NCI-H2171 (cell line): ENCODE data around the gene IFNL2.
"Not testable (repeated sequence)": the region's sequence is repeated elsewhere in the genome, so short reads cannot be mapped to it uniquely, and the experiment has no call there.

Experiments
- DNase-seq: peaks from one replicate; lab custom pipeline; 2025; lab: John Stamatoyannopoulos, UW

Gene IFNL2

GRCh38 chr19:39253374-39254149 is 14.6 kb upstream of the IFNL2 start:
- no peak for DNase-seq

- no peak for DNase-seq
Observed at GRCh38 chr19:39254531-39255345, 13.5 kb upstream of the IFNL2 start.

- no peak for DNase-seq
Observed at GRCh38 chr19:39257227-39257626, 11.0 kb upstream of the IFNL2 start.

GRCh38 chr19:39261704-39262103 is 6.5 kb upstream of the IFNL2 start:
- no peak for DNase-seq

GRCh38 chr19:39262496-39262895 is 5.7 kb upstream of the IFNL2 start:
- no peak for DNase-seq

GRCh38 chr19:39263912-39264305 is 4.3 kb upstream of the IFNL2 start:
- no peak for DNase-seq

GRCh38 chr19:39264306-39265290 is 3.6 kb upstream of the IFNL2 start:
- DNase-seq: no peak

- DNase-seq: no peak
Observed at GRCh38 chr19:39265321-39265916, 2.8 kb upstream of the IFNL2 start.

GRCh38 chr19:39268531-39269223 is 481 bp downstream of the IFNL2 start:
- DNase-seq: not testable (repeated sequence)

- DNase-seq: not testable (repeated sequence)
Observed at GRCh38 chr19:39269369-39269768, 1.2 kb downstream of the IFNL2 start.

GRCh38 chr19:39270036-39270871 is 2.1 kb downstream of the IFNL2 start:
- no peak for DNase-seq

GRCh38 chr19:39273859-39274258 is 5.7 kb downstream of the IFNL2 start:
- not testable (repeated sequence) for DNase-seq

GRCh38 chr19:39275578-39275977 is 7.4 kb downstream of the IFNL2 start:
- no peak for DNase-seq

- DNase-seq: no peak
Observed at GRCh38 chr19:39276740-39277139, 8.5 kb downstream of the IFNL2 start.

- no peak for DNase-seq
Observed at GRCh38 chr19:39277598-39277997, 9.4 kb downstream of the IFNL2 start.

- no peak for DNase-seq
Observed at GRCh38 chr19:39282021-39282420, 13.8 kb downstream of the IFNL2 start.

- no peak for DNase-seq
Observed at GRCh38 chr19:39284032-39284431, 15.8 kb downstream of the IFNL2 start.

- DNase-seq: no peak
Observed at GRCh38 chr19:39293394-39293793, 25.2 kb downstream of the IFNL2 start.

- DNase-seq: no peak
Observed at GRCh38 chr19:39296055-39296645, 28.0 kb downstream of the IFNL2 start, which contains the start of gene IFNL1. Gene IFNL1 (plus strand): TSS chr19:39296407. CDS start chr19:39296422, 15 bp downstream.

GRCh38 chr19:39296906-39297305 is 28.7 kb downstream of the IFNL2 start:
- no peak for DNase-seq
